Measurements from ENCODE around the gene MGAT3.

DNA sequence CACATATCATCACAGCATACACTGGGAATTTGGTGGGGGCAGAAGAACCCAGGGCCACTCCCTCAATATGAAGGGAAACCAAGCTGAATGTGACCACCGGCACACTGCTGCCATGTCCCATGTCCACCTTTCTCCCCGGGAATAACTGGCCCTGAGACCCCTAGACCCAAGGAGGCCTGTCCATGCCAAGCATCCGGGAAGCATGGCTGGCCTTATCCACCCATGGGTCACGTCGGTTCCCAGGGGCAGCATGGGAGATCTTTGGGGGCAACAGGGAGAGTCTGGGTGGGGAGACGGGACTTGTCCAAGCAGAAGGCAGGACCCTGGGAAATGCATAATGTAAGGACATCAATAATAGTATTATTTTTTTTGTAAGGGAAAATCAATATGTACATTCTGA lies 34.9 kb downstream of the MGAT3 start:
- TF ChIP-seq CTCF (IDR thresholded peaks at IDR 0.05; ENCODE audit: insufficient read depth, low read length, poor library complexity, severe bottlenecking) (no peak), EZH2phosphoT487 (conservative IDR thresholded peaks at IDR 0.05; ENCODE audit: low read length) (no peak)

Measured in SU-DHL-6 (cell line).